Motor neuron (in vitro differentiated cells): ENCODE results near the gene CACNA2D2. TPM values are rescaled to one million over a fixed set of nuclear protein-coding genes. Genes with fewer than 3 reads are reported as not detected.

Source experiments
- ATAC-seq, 8 experiments: fragments of 200-7000 bp; cut with Tn5 transposase; replicated peaks in 6 of 8; 2 replicates each; pipeline ENCODE4 v1.8.0; 2021; ENCODE audit warnings: mild to moderate bottlenecking in 8 of 8, moderate library complexity in 8 of 8
- H3K27ac ChIP-seq, 2 donors: fragments of 250-450 bp; sonication (Bioruptor Pico); 2 replicates each; pipeline ENCODE4 v1.9.0; 2021; ENCODE audit warnings: antibody characterized with exemption in 2 of 2, mild to moderate bottlenecking in 2 of 2, moderate library complexity in 1 of 2
- H3K4me1 ChIP-seq, 2 donors: fragments of 250-450 bp; sonication (Bioruptor Pico); replicated peaks in 1 of 2; 2 replicates each; pipeline ENCODE4 v1.6.1; 2021; ENCODE audit warnings: antibody characterized with exemption in 2 of 2, mild to moderate bottlenecking in 2 of 2, moderate library complexity in 1 of 2
- H3K4me3 ChIP-seq, 5 donors: fragments of 250-450 bp; sonication (Bioruptor Pico); 2 replicates each; pipeline ENCODE4 v1.9.0; 2021; ENCODE audit warnings: antibody characterized with exemption in 5 of 5, mild to moderate bottlenecking in 5 of 5, moderate library complexity in 4 of 5
- WGBS, 10 experiments: fragments of 450-650 bp; shearing (Covaris generic); methylation state at CpG; one replicate each; pipeline ENCODE4 v1.0.0; 2022; 5-methylcytosine and 5-hydroxymethylcytosine counted together
- in situ Hi-C, 9 experiments: fragments of 400-800 bp; cut with MboI; loops; one replicate each; pipeline ENCODE4 v1.15.0; 2021; ENCODE audit warnings: low sequenced_read_pairs in 9 of 9, low pct_unique_long_range_greater_than_20kb in 2 of 9; ENCODE audit not compliant: unreplicated experiment in 9 of 9
- total RNA-seq, 8 experiments: library from RNA; unstranded; fragments of 300-600 nt; gene quantifications; 2 replicates each; pipeline versions ENCODE4 v1.2.3 to v1.2.4, GENCODE V29; 2022

Gene CACNA2D2
- total RNA-seq, 8 experiments from 2014 or later = 1.7 to 8.5 (median 7.2) TPM

DNA sequence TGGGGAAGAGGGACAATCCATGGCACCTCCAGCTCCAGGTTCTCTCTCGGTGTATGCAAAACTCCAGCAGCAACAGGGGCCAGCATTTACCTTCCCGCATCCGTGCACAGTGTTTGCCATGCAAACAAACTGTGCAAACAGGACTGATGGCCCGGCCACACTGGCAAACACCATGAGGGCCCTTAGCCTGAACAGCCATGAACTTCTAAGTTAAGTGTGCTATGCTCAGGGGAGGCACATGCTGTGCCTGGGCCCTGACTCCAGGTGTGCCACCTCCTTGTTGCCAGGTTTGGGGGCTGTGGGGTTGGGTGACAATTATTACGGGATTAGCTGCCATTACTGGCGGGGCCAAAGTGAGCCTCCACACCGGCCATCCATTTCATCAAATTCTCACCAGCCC, 57.5 kb downstream of the CACNA2D2 start:
- in situ Hi-C loops = loop anchor here in 3 of 9 experiments (25.0 kb wide), 1 partner anchor 91 kb away; no protein-coding TSS in a partner anchor
- WGBS, 10 experiments = 67 to 100% (median 78%) methylated on average over 2 to 5 of the region's 7 CpGs; no CpG with 5 or more reads in 6 of the 10 experiments
- H3K4me1 ChIP-seq = peaks cover 12 to 13% of the 10 kb centered on the region in 2 donors
- H3K4me3 ChIP-seq = no peak overlapping the region
- no peak overlapping the region for H3K27ac ChIP-seq
- ATAC-seq = peak in 2 of 8 experiments; percentile 22 to 64

DNA sequence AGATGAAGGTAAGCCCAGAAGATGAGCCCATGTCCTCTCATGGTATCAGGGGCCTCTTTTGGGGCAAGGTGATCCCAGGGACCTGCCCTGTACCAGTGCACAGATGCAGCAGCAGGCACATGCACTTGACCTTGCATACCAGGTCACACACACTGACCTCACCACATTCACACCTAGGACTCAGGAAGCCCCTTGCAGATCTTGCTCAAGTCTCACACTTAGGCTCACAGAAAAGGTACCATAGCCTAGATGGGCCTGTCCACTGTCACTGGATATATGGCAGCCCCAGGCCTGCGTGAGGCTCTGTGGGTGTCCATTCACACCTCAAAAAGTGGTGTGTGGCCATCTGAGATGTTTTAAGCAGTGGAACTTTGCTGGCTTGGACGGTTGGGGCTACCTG, 58.7 kb downstream of the CACNA2D2 start:
- in situ Hi-C loops = loop anchor here in 3 of 9 experiments (25.0 kb wide), 1 partner anchor 93 kb away; no protein-coding TSS in a partner anchor
- WGBS, 10 experiments = 33 to 100% methylated on average over 1 of the region's 2 CpGs; no CpG with 5 or more reads in 8 of the 10 experiments
- no peak overlapping the region for H3K4me3 ChIP-seq
- peaks cover under 1 to 3% of the 10 kb centered on the region in 2 donors for H3K4me1 ChIP-seq
- no peak overlapping the region for H3K27ac ChIP-seq
- no peak for ATAC-seq

DNA sequence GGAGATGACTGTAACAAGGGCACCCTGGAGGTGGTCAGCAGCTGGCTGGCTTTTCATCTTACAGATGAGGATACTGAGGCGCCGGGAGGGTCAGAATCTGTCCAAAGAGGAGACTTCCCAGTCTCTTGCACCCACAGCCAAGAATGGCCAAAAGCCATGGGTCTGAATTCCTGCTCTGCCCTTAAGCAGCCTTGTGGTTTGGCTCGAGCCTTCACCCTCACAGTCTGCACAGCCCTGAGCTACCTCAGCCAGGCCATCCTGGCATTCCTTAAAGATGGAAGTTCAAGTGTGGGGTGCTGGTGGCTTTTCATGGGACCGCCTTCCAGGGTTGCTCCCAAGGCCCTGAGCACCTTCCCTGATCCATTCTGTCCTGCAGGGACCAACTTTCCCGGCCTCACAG, 59.2 kb downstream of the CACNA2D2 start:
- no peak for ATAC-seq
- WGBS, 10 experiments = 25 to 89% (median 71%) methylated on average over 2 to 5 of the region's 5 CpGs; no CpG with 5 or more reads in 5 of the 10 experiments
- in situ Hi-C loops = loop anchor here in 3 of 9 experiments (25.0 kb wide), 1 partner anchor 93 kb away; no protein-coding TSS in a partner anchor

DNA sequence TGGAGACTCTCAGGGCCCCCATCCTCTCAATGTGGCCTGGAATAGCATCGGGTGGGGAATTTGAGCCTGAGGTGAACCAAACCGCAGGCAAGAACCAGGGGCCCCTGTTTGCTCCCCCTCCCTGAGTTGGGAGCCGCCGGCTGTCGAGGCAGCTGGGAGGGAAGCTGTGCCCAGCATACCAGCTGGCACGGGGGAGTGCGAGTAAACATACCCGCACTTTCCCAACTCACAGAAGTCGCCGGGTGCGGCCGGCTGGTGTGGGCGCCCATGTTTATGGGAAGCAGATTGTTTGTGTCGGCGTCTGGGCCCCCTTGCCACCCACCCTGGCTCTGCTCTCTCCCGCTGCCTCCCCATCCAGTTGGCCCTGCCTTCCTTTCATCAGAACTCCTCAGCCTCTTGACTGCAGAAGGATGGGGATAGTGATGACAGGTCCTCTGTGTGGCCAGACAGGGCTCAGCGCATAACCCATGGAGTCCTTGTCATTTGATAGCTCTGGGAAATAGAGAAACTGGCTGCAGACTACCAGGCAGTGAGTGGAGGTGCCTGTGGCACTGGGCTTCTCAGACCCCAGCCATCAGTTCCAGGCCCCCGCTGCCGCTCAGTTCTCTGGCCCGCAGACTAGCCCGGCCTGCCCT, 60.4 kb downstream of the CACNA2D2 start:
- in situ Hi-C loops = loop anchor here in 3 of 9 experiments (25.0 kb wide), 1 partner anchor 94 kb away; no protein-coding TSS in a partner anchor
- 15 to 100% (median 97%) methylated on average over 1 to 8 of the region's 21 CpGs; no CpG with 5 or more reads in 6 of the 10 experiments for WGBS, 10 experiments
- peak in 1 of 8 experiments; percentile 53 for ATAC-seq
- H3K4me3 ChIP-seq = no peak overlapping the region
- H3K4me1 ChIP-seq = peaks cover 6 to 8% of the 10 kb centered on the region in 2 donors
- no peak overlapping the region for H3K27ac ChIP-seq

More for the DNA sequence above, 59.2 kb downstream of the CACNA2D2 start:
- Histone ChIP-seq H3K4me3 (no peak overlapping the region), H3K4me1 (no peaks in the 10 kb centered on the region), H3K27ac (no peak overlapping the region)

DNA sequence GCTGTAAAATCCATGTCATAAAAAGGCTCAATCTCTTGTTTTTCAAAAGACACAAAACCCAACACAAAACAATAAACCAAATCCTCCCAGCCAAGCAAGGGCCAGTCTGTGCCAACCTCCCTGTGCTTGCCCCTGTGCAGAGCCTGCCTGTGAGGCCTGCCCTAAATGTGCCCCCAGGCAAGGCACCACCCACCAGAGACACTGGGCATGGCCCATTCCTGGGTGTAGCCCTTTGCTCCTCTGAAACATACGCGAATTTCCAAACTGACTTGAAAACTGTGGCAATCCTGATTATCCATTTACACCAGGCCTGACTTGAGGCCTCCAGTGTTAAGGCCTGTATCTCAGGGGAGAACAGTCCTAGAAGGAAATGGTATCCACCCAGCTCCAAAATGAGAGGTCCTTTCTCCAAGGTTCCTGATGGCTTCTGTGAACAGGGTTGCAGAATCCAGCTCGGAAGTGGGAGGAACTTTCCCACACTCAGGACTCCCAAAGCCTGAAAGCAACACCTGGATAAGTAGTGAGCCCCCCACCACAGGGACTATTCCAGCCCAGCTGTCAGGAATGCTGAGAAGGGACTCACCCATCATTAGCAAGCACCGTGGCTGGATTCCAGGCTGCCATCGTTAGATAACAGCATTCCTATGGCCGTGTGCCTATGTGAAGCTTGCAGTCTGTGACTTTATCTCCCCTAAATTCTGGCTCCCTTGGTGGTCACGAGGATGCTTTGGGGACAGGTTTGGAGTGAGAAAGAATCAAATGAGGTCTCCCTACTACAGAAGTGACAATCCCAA, 61.8 kb downstream of the CACNA2D2 start:
- Histone ChIP-seq H3K27ac (no peak overlapping the region), H3K4me1 (peaks cover 6 to 8% of the 10 kb centered on the region in 2 donors), H3K4me3 (no peak overlapping the region)
- peak in 3 of 8 experiments; percentile 73 to 86 (median 74) for ATAC-seq
- in situ Hi-C loops = loop anchor here in 3 of 9 experiments (25.0 kb wide), 1 partner anchor 96 kb away; no protein-coding TSS in a partner anchor
- whole genome bisulfite sequencing, 10 experiments = 0 to 83% (median 50%) methylated on average over 1 to 6 of the region's 7 CpGs; no CpG with 5 or more reads in 2 of the 10 experiments

DNA sequence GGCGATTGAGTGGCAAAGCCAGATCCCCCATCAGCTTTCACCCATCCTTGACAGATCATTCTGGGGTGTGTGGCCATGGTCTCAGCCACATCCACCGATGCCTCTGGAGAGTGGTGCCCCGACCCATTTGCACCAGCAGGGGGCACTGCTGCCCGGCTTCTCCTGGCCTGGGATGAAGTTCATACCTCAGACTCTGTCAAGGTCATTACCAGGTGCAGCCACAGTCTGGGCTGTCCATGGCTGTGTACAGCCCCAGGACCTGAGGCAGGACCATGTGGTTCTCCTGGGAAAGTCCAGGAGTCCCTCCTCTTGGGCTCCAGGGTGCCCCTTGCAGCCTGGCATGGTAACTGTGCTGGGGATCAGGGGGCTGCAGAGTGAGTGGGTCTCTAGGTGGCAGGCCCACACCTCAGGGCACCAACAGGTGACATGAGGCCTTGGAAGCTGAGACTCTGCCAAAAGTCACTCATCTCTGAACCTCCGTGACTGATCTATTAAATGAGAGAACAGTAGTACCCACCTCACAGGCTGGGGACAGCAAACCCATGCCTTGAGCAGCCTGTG, 67.2 kb downstream of the CACNA2D2 start:
- Histone ChIP-seq H3K4me3 (no peak overlapping the region), H3K4me1 (peaks cover 19 to 24% of the 10 kb centered on the region in 2 donors), H3K27ac (no peak overlapping the region)
- in situ Hi-C loops = loop anchor here in 7 of 9 experiments (5.0 to 25.0 kb wide), 3 partner anchors 101 to 111 kb away; no protein-coding TSS in a partner anchor
- WGBS, 10 experiments = 0 to 10% (median 0%) methylated on average over 1 to 3 of the region's 5 CpGs; no CpG with 5 or more reads in 5 of the 10 experiments
- peak; percentile 91 to 98 (median 92) for ATAC-seq

DNA sequence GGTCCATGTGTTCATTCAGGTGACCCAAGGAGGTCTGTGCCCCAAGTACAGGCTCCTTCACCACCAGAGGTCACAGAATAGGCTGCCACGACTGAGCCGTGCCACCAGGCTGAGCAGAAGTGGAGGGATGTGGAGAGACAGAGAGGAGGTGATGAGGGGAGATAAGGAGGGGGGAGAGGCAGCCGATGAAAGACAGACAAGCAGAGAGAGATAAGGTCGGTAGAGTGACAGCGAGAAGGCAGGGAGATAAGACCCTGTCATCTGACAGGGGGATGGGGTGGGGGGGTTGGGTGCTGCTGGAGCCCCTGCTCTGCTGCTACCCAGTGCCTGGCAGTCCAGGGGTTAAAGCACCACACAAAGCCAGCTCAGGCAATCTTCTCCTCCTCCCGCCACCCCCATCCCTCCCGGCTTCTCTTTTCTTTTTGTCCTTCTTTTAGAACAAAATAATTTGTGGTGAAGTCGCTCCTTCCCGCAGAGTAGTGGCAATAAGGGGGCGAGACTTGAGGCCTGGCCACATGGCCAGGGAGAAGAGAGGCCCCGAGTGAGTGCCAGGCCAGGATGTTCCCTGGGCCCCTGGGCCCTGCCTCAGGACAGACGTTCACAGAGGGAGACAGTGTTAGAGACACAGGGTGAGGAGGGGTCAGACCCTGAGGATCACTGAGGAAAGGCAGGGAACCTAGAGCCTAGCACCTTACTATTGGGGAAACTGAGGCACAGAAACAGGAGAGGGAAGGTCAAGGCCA, 67.9 kb downstream of the CACNA2D2 start:
- ATAC-seq = peak in 6 of 8 experiments; percentile 46 to 64 (median 53)
- Histone ChIP-seq H3K4me1 (peaks cover 19 to 24% of the 10 kb centered on the region in 2 donors), H3K4me3 (no peak overlapping the region), H3K27ac (no peak overlapping the region)
- 0 to 50% (median 14%) methylated on average over 1 to 9 of the region's 12 CpGs; no CpG with 5 or more reads in 5 of the 10 experiments for WGBS, 10 experiments
- in situ Hi-C loops = loop anchor here in 7 of 9 experiments (5.0 to 25.0 kb wide), 3 partner anchors 102 to 112 kb away; no protein-coding TSS in a partner anchor

DNA sequence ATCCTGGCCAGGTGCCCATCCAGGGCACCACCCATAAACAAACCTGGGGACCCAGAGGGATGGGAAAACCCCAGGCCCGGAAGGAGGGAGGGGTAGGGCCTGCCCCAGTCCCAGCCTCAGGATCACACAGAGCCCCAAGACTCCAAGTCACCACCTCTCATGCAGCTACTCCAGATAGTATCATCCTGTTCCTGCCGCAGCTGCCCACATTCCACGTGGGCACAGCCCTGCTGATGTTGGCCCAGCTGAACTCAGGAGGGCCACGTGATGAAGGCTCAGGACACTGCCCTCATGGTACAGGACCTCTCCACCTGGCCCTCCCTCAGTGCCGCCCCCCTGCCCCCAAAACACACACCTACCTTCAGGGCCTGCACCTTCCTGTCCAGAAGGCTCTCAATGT, 69.5 kb downstream of the CACNA2D2 start:
- Histone ChIP-seq H3K4me3 (no peak overlapping the region), H3K4me1 (peaks cover 19 to 24% of the 10 kb centered on the region in 2 donors), H3K27ac (no peak overlapping the region)
- WGBS, 10 experiments = 0 to 83% methylated on average over 1 to 2 of the region's 5 CpGs; no CpG with 5 or more reads in 8 of the 10 experiments
- ATAC-seq = no peak
- in situ Hi-C loops = loop anchor here in 6 of 9 experiments (10.0 to 25.0 kb wide), 2 partner anchors 103 to 111 kb away; no protein-coding TSS in a partner anchor

DNA sequence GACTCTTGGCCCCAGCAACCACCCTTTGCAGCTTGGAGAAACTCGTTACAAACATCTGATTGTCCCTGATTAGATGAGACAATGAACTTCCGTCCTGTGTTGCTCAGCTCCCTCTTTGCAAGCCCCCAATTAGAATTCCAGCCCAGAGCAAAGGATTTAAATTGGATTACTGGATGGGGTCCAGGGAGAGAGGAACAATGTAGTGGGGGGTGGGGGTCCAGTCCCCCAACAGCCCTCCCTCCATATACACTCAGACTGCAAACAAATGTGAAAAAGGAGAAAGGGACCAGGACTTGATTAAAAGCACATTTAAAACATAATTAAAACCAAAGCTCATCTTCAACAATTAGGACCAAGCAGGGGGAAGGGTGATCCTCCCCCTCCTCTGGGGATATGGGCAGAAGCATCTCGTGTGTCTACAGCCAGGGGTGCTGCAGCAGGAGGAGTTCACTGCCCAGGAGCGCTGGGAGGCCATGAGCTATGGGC, 72.4 kb downstream of the CACNA2D2 start:
- no peak overlapping the region for H3K27ac ChIP-seq
- 4 to 80% (median 35%) methylated on average over 1 to 3 of the region's 4 CpGs; no CpG with 5 or more reads in 4 of the 10 experiments for WGBS, 10 experiments
- peaks cover 11 to 13% of the 10 kb centered on the region in 2 donors for H3K4me1 ChIP-seq
- H3K4me3 ChIP-seq = no peak overlapping the region
- in situ Hi-C loops = loop anchor here in 6 of 9 experiments (10.0 to 25.0 kb wide), 2 partner anchors 106 to 114 kb away; no protein-coding TSS in a partner anchor
- peak in 2 of 8 experiments; percentile 7 to 12 for ATAC-seq

DNA sequence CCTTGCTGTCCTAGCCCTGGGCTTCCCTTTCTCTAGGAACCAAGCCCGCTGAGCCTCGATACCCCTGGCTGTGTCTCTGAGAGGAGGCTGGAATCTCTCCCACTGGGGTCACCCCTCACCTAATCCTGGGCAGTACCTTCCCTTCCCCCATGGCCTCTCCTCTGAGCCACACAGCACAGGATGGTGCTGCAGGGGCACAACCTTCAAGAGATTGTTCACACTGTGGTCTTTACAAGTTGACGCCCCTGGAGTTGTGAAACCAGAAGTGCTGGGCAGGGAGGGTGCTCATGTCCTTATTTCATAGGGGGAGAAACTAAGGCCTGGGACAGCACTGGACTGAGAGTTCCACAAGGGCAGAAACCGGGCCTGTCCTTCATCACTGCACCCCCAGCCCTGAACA, 73.2 kb downstream of the CACNA2D2 start:
- WGBS, 10 experiments = 0 to 100% (median 83%) methylated on average over 1 to 3 of the region's 4 CpGs; no CpG with 5 or more reads in 4 of the 10 experiments
- no peak for ATAC-seq
- Histone ChIP-seq H3K27ac (no peak overlapping the region), H3K4me3 (no peak overlapping the region), H3K4me1 (peaks cover 3 to 5% of the 10 kb centered on the region in 2 donors)
- in situ Hi-C loops = loop anchor here in 6 of 9 experiments (10.0 to 25.0 kb wide), 2 partner anchors 107 to 115 kb away; no protein-coding TSS in a partner anchor

DNA sequence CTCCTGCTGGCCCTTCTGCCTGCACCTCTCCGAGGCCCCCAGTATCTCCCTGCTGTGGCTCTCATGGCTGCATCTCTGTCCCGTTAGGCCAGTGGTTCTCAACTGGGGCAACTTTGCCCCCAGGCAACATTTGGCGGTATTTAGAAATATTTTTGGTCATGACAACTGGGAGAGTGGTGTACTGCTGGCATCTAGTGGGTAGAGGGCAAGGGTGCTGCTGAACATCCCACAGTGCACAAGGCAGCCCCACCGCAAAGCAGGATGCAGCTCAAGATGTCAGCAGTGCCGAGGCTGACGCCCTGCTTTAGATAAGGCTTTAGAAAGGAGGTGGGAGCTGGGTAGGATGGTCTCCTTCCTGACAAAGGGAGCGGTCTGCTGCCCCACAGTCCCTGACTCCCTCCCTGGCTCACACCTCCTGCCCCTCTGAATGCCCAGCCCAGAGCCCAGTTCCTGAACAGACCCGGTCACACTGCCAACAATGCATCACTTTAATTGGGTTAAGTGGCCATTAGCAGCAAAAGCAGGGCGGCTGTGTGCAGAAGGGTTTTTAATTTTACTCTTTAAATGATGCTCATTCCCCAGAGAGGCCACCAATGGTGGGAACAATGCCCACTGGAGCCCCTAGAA, 75.3 kb downstream of the CACNA2D2 start:
- peaks cover 0 to 7% of the 10 kb centered on the region in 2 donors for H3K4me1 ChIP-seq
- H3K4me3 ChIP-seq = no peak overlapping the region
- no peak overlapping the region for H3K27ac ChIP-seq
- in situ Hi-C loops = loop anchor here in 4 of 9 experiments (10.0 to 25.0 kb wide), 2 partner anchors 109 to 117 kb away; no protein-coding TSS in a partner anchor
- ATAC-seq = peak in 2 of 8 experiments; percentile 22 to 23
- WGBS, 10 experiments = 0 to 85% (median 68%) methylated on average over 1 to 5 of the region's 9 CpGs; no CpG with 5 or more reads in 4 of the 10 experiments
